K562 (cell line): ENCODE results near the gene CD82.

Experiments
- FOXM1 ChIP-seq, 2 experiments: fragments of 450-650 bp in 1 of 2; sonication (generic) in 1 of 2; formaldehyde crosslinking in 1 of 2; IDR thresholded peaks; 2 replicates each; pipeline versions ENCODE4 v1.6.1 to v1.9.0; 2017 to 2022; ENCODE audit warnings: low read depth in 2 of 2, mild to moderate bottlenecking in 2 of 2, missing genetic modification reagents in 1 of 2, moderate library complexity in 1 of 2
- MXI1 ChIP-seq: IDR thresholded peaks from 2 replicates; pipeline ENCODE4 v1.6.1; 2011; ENCODE audit warnings: low read depth, mild to moderate bottlenecking, improper control_type of control experiment, low read length
- POLR2A ChIP-seq: fragments of 450-650 bp; conservative IDR thresholded peaks from 2 replicates; pipeline ENCODE4 v1.6.1; 2016
- RFX5 ChIP-seq: IDR thresholded peaks from 2 replicates; pipeline ENCODE4 v1.6.1; 2011; ENCODE audit warnings: low read depth, mild to moderate bottlenecking, improper control_type of control experiment, low read length
- SP2 ChIP-seq: IDR thresholded peaks from 2 replicates; pipeline ENCODE4 v1.6.1; 2011; ENCODE audit warnings: mild to moderate bottlenecking, low read depth, low read length, moderate library complexity; ENCODE audit not compliant: poor library complexity, severe bottlenecking; ENCODE audit errors: extremely low read depth
- ZKSCAN1 ChIP-seq: fragments of 150-350 bp; IDR thresholded peaks from 2 replicates; pipeline ENCODE4 v1.6.1; 2016; ENCODE audit warnings: low read depth, low read length
- TF ChIP-seq, protein P1 (sequence below), 3 experiments: IDR thresholded peaks in 2 of 3; conservative IDR thresholded peaks in 1 of 3; 2 replicates each; pipeline ENCODE4 v1.5.1; 2011 to 2012; ENCODE audit warnings: low read length in 3 of 3, mild to moderate bottlenecking in 3 of 3, control low read depth in 2 of 3, improper control_type of control experiment in 1 of 3, inconsistent platforms in 1 of 3, low read depth in 1 of 3, mixed read lengths in 1 of 3, moderate library complexity in 1 of 3; ENCODE audit not compliant: insufficient read depth in 2 of 3

DNA sequence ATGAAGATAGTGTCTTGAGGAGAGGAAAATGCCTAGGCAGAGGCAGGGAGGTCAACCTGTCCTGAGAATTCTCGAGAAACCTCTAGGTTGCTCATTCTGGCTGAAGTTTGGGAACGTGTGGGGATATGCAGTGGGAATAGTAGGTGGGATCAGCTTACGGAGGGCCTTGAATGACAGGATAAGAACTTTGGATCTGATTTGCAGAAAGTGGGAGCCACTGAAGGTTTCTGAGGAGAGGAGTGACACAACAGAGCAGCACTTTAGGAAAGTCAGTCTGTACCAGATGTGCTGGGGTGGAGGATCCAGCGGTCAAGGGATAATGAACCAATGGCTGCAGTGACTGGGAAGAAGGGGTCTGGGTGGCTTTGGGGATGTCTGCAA lies 2.4 kb downstream of the CD82 start:
- TF ChIP-seq MXI1 = no peak
- no peak for TF ChIP-seq ZKSCAN1
- TF ChIP-seq, protein P1, sequence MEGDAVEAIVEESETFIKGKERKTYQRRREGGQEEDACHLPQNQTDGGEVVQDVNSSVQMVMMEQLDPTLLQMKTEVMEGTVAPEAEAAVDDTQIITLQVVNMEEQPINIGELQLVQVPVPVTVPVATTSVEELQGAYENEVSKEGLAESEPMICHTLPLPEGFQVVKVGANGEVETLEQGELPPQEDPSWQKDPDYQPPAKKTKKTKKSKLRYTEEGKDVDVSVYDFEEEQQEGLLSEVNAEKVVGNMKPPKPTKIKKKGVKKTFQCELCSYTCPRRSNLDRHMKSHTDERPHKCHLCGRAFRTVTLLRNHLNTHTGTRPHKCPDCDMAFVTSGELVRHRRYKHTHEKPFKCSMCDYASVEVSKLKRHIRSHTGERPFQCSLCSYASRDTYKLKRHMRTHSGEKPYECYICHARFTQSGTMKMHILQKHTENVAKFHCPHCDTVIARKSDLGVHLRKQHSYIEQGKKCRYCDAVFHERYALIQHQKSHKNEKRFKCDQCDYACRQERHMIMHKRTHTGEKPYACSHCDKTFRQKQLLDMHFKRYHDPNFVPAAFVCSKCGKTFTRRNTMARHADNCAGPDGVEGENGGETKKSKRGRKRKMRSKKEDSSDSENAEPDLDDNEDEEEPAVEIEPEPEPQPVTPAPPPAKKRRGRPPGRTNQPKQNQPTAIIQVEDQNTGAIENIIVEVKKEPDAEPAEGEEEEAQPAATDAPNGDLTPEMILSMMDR (IDR thresholded peaks at IDR 0.05 in 2 of 3, conservative IDR thresholded peaks at IDR 0.05 in 1 of 3; ENCODE audit: insufficient read depth in 2 of 3, low read depth in 1 of 3, low read length in 3 of 3) = no peak
- TF ChIP-seq FOXM1 (IDR thresholded peaks at IDR 0.05; ENCODE audit: low read depth) = no peak
- no peak for TF ChIP-seq FOXM1 (CRISPR knock-in tag; IDR thresholded peaks at IDR 0.05; ENCODE audit: low read depth)
- TF ChIP-seq SP2 = no peak
- TF ChIP-seq POLR2A = no peak
- TF ChIP-seq RFX5 = no peak
